Activated CD4-positive, alpha-beta T cell treated with anti-CD3 and anti-CD28 coated beads for 24 hours (primary cell): ENCODE measurements around the gene TMTC2.

Experiments used
- DNase-seq, 2 donors: peaks; one replicate each; pipeline ENCODE4 v3.0.0-alpha.2; 2020; ENCODE audit warnings: low read depth in 2 of 2

The TMTC2 gene

DNA sequence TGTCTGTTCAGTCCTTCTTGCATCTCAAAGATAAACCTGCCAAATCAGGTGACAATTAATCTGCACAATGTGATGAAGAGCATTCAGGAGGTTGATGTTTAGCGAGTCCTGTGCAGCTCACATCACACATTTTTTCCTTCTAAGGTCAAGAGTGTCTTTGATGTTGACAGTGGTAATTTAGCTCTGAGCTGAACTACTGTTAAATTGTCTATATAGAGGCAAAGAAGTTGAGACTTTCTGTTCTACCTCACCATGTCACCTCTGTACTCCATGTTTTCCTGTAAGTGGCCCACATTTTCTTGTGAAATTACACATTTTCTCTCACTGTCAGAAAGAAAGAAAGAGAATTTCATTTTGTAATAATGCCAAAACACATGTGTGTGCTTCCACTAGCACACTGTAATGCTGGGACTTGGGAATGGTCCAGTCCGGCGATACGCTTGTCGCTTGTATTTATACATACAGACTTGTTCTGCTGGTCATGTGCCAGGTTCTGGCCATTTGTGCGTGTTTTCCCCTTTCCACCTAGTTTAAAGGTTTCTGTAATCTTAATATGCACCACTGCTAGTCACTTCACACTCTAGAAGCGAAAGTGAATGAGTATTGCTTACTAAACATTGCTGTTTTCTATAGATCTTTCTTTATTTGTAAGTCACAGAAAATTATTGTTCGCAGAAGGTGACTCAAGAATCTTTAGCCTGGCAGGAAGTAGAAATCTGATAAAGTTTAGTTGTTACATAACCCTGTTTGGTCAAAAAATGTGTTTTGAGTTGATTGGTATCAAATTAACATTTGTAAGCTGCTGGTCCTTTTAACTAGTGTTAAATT lies 328.9 kb downstream of the TMTC2 start:
- DNase-seq, result no peak

DNA sequence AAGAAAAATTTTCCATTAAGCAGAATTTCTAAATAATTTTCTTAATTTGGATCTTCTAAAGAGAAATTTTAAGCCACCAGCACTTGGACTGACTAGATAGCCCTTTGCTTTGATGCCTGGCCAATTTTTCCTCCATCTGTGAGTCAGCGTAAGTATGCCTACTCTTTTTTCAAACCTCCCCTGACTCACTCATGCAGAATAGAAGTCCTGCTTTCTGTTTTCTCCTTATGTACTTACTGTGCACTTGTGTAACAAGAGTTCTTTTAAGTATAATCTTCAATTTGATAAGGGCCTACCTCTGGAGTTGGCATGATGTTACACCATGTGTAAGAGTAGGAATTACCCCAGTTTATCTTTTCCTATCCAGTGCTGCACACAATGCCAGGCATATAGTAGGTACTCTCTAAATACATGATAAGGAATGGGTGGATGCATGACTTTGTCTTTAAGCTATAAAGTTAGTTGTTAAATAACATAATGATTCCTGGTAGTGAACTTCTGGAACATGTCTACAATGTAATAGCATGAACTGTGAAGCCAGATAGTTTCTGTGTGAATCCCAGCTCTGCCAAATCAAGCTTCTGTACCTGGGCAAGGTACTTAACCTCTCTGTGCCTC lies 329.6 kb downstream of the TMTC2 start:
- no peak for DNase-seq

DNA sequence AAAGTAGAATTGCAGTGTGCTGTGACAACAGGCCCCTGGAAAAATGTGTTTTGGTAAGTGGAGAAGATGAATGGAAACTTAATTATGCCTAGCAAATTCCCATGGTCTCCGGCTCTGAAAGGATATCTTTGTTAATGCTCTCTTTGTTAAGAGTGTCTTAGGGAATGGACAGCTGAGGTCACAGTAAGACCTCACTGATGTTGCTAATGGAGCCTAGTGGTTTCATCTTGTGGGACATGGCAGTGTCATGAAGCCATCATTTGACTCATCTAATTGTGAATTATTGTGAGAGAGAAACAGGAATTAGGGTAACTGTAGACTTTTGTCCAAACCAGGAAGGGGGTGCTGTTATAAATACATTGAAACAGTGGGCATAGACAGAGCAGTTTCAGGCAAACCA lies 330.3 kb downstream of the TMTC2 start:
- DNase-seq, result no peak

DNA sequence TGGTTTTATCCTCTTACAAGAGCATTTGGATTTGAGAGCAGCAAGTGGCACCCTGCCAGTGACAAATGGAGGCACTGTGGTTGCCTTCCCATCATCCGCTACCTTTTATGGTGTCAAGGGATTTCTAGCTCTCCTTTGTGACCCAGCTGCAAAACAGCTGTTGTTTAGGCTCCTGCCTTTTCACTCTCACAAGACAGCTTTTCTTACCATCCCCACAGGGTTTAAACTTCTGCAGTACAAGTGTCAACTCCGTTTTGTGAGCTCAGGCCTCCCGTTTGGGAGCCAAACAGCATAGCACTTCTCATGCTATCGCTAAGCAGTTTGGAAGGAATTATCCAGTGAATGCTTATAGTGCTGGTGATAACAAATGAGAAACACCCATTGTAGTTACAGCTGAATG lies 331.4 kb downstream of the TMTC2 start:
- no peak for DNase-seq

DNA sequence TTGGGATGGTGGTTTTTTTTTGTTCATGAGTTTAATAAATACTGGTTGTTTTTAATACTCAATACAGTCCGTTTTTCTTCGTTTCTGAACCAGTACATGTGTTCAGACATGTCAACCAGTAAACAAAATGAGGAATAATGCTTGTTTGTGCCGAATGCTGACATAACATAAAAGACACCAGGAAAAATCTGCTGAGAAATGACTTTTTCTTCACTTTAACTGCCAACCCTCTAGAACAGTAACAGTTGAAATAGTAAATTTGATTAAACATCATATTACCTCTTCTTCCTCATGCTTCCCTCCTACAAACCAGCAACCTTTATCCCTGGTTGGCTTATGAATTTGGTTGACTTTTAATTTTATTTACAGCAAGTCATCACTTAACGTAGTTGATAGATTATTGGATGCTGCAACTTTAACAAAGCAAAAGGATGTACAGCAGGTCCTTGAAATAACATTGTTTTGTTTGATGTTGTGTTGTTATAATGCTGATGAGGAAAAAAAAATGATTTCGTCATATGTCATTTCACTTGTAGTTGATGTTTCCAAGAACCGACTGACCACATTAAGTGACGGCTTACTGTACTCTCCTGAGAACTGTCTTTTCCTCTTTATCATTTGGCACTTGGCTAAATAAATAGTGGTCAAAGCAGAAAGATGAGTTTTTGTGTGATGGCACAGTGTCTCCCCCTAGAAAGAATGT lies 340.5 kb downstream of the TMTC2 start:
- DNase-seq, result no peak

DNA sequence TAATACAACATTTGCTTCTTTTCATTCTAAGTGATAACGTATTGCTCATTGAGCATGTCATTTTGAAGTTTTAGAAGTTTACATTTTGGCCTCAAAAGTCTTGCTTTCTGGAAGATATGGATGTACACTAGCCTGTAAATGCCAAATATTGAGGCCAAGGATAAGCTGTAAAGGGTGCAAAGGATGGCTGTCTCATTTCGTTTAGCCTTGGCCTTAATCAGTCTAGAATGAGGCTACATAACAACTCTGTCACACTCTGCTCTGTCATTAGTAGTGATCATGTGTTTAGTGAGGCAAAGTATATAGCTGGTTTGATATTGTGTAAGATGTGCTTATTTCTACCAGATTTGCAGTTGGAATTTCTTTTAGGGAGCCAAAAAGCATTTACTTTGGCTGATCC lies 344.5 kb downstream of the TMTC2 start:
- no peak for DNase-seq

DNA sequence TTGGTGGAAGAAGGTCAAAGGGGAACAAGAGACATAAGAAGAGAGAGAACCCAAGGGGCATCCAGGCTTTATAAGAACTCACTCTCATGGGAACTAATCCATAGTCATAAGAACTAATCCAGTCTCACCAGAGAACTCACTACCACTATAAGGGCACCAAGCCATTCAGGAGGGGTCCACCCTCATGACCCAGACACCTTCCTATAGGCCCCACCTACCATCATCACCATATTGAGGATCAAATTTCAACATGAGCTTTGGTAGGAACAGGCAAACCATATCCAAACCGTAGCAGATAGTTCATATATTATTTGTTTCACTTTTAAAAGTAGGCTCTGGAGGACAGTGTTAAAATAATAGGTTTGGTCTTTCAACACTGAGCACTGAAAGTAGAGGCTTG lies 350.1 kb downstream of the TMTC2 start:
- no peak for DNase-seq

DNA sequence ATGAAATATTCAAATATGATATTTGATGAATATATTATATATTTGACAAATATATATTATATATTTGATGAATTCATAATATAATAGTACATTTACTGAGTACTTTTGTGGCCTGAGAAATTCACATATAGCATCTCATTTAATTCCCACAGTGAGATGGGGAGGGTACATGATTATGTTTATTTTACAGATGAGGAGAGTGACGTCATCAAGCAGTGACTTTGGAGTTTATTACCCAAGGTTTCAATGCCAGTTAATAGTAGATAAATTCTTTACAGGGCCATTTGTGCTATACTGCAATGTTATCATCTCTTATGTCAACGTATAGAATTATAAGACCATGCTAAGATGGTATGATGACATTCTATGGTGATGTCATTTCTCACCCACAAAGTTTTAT lies 352.7 kb downstream of the TMTC2 start:
- no peak for DNase-seq

DNA sequence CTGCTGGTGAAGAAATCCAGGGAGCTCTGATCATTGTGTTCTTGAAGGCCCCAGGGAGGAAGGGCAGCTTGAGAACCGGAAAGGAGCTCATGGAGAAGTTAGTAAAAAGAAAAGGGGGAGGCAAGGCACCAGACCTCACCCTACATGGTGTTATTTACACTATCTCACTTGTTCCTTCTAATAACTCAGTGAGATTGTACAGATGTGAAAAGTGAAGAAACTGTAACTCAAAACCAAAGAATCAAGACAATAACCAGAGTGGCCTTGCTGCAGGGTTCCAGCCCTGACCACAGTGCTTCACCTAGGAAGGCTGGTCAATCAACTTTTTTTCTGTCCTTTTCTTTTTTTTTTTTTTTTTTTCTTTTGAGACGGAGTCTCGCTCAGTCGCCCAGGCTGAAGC lies 353.6 kb downstream of the TMTC2 start:
- no peak for DNase-seq

DNA sequence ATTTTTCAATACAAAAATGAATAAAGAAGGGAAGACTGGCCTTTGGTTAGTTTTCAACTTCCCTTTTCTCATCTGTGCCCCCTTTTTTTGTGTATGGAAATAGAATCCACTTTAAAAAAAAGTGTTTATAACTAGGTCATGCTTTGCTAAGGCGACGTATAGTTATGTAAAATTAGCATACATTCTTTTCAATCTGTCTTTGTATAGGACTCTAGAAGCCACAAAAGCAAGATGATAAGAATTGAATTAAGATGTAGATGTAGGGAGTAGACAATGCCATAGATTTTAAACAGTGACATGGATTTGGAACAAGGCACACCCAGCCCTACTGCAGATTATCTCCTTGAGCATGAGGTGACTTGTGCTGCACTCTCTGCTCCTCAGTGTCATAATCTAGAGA lies 354.3 kb downstream of the TMTC2 start:
- no peak for DNase-seq

DNA sequence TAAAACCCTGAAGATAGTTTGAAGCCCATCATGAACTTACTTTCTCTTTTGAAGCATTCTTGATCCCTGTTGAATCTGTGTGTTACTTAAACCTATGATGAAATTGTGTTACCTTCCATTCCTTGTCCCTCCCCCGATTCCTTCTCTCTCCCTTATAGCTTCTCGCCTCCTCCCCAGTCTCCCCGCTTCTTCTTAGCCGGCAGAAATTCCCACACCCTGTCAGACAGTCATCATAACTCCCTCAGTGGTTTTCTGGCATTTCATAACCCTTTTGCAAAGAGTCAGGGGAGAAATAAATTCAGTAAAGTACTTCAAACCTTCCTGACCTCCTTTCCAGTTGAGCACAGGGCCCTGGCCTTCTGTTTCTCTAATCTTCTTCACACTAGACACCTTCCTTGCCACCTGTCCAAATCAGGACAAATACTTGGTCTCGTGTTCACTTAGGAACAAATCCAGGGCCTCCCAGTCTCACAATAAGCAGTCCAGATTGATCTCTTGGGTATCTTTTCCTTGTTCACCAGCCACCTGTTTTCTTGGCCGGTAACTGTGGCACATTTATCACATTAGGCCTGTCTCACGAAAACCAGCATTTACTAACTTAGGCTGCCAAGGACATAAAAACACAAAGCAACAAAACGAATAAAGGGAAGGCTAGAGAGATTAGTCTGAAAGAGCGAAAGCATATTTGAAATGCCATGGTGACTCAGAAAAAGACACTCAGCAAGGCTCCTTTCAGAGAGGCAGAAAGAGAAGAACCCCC lies 355.9 kb downstream of the TMTC2 start:
- no peak for DNase-seq

DNA sequence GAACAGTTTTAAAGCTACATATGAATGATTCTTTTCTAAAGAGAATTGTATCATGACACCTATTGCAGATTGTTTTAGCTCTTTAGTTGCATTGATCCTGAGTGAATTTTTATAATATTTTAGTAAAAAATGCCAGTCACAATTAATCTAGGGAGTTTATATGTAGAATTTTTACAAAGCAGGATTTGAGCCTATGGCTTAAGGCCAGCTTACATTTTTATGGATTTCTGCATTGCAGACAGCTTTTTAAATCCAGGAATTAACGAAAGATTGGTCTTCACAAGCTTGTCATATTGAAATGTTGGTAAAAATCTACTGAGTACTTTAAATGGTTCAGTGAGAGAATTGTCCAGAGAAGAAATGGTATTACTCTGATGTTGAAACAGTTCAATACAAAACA lies 358.0 kb downstream of the TMTC2 start:
- DNase-seq, result no peak

DNA sequence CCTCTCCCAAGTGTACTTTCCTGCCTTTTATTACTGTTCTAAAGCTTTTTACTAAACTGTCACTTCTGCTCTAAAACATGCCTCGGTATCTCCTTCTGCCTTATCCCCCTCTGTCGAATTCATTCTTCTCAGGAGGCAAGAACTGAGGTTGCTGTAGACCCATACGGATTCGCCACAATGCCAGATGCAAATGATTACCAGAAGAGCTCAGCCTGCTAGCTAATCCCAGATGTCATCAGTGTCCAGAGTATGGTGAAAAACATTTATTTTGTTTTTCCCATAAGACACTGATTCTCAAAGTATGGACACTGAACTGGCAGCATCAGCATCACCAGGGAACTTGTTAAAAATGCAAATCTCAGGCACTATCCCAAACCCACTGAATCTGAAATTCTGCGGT lies 359.3 kb downstream of the TMTC2 start:
- no peak for DNase-seq

DNA sequence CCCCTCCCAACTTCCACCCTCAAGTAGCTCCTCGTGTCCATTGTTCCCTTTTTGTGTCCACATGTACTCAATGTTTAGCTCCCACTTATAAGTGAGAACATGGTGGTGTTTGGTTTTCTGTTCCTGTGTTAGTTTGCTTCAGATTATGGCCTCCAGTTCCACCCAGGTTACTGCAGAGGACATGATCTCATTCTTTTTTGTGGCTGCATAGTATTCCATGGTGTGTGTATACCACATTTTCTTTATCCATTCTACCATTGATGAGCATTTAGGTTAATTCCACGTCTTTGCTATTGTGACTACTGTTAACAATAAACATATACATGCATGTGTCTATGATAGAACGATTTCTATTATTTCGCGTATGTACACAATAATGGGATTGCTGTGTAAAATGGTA lies 362.6 kb downstream of the TMTC2 start:
- no peak for DNase-seq

DNA sequence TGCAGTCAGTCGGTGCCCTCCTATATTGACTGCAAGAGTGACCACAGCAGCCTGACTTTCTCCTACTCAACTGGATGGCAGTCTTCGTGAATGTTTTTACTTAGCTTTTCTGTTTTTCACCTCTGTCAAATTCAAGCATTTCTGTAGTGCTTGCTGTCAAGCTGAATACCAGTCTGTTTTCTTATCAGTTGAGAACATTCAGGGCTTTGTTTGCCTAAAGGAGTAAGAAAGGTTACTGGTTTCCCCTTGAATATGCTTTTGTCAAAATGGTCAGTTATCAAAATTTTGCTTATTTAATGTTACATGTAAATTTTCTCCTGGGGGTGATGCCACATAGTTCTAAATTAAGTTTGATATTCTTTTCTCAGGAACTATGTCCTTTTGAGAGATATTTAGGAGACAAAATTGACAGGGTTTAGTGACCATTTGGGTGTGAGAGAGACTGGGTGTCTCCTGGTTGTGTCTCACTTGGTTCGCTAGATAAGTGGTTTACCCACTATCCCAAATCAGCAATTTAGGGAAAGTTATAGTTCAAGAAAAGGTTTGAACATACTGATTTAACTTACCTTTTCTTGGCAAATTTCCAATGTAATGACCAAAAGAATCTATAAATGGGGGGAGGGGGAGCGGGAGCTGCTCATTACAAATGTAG lies 366.3 kb downstream of the TMTC2 start:
- no peak for DNase-seq

DNA sequence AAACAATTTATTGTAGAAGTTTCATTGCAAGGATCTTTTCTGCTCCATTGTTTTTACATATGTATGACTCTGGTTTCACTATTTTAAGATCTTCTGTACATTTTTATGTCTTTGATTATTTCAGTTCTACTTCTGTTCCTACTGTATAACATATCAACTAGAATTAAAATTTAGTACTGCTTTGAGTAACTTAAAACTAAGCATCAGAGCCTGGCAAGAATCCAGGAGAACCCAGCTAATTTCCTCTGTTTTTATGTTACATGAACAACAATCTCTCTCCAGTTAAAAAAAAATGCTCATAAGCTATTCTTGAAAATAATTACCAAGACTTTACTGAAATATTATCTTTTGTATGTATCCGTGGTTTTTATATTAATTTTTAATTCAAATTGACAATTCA lies 370.7 kb downstream of the TMTC2 start:
- no peak for DNase-seq

DNA sequence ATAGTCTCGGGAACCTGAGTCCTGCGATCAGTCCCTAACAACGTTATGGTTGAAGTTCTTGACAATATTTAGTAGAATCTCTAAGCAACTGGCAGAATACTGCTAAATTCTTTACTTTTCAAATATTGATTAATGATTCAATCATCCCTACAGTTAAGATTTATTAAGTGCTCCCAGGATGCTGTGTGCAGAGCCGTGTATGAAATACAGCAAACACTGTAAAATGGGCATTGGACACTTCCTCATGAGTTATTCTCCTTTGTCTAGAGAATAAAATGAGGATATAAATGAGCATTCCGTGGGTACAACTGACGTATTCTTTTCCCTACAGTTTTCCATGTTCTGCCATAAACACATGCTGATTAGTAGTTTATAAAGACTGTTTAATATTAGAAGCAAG lies 372.4 kb downstream of the TMTC2 start:
- no peak for DNase-seq

DNA sequence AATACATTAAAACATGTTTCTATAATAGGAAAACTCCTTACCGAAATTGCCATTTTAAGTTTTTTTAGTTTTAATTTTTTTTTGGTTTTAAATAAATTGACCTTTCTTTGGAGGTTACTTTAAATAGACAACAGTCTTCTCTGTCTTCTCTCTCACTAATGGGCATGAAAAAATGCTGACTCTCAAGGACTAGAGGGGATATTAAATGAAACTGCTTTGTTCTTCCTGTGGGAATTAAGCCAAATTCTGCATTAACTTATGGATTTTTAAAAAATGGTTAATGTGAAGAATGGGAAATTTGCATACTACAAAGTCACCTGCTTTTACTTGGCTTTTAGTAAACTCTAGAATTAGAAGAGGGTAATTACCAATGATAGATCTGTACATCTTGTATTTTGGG lies 378.9 kb downstream of the TMTC2 start:
- no peak for DNase-seq

DNA sequence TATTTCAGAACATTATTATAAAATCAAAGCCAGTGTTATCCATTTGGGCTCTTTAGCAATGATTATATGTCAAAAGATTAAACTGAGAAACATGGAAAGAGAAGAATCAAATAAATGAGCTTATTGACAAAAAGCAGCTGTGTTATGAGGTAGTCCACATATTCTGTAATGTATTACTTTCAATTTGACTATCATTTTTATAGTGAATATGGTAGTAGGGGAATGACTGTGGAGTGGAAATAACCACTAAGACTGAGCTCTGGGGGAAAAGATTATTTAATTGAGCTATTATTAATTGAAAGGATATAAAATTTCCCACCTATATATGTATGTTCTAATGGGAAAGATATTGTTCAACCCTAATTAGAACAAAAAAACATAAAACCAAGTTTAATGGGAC lies 381.3 kb downstream of the TMTC2 start:
- no peak for DNase-seq

DNA sequence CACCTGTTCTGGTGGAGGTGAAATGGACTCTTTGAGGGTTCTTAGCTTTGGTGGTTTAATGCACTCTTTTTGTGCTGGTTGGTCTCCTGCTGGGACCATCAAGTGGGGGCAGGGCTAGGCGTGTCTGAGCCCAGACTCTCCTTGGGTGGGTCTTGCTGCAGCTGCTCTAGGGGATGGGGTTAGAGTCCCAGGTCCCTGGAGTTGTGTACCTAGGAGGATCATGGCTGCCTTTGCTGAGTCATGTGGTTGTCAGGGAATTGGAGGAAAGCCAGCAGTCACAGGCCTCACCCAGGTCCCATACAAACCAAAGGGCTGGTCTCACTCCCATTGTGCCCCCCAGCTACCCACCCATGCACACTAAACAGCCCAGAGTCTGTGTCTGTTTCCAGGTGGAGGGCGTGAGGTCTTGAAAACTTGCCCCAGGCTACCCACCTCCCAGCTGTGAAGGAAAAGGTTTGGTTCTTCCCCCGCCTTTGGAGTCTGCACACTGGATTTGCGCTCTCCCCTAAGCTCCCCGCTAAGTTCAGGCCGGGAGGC lies 387.7 kb downstream of the TMTC2 start:
- DNase-seq, result no peak

DNA sequence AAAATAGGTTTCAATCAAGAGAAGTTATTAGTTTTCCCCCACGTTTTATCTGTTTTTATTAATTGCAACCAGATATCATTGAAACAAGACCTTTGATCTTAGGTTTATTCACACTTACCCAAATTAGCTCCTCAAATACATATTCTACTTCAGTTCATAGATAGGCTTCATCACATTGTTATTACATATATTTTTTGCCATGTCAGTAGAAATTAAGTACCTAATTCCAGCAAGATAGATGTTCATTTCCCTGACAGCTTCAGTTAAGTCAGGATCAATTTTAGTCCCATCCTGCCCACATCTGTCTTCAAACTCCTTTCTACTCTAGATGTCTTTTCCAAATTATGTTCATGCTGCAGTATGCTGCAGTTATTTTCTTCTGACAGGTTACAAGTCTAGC lies 388.8 kb downstream of the TMTC2 start:
- no peak for DNase-seq

DNA sequence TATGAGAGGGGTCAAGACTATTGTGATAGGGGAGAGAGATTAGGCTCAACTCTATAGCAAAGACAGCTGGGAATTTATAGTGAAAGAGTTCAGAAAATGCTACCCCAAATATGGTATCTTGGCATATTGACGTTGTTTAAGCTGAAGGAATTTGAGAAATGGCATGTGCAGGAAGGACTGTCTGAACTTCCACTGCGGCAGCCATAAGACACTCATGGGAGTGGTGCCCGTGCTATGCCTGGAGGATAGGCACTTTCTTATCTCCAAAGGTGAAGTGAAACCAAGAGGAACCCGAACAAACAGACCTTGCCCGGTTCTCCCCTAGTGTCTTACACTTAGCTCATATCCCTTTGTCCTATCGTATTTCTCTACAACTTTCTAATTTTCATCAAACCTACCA lies 390.3 kb downstream of the TMTC2 start:
- DNase-seq, result no peak
